Endothelial cell (in vitro differentiated cells): ENCODE data around the gene SPPL2A. TPM values are rescaled to one million over a fixed set of nuclear protein-coding genes. Genes with fewer than 3 reads are reported as not detected.

Experiments used
- DNase-seq: peaks from one replicate; pipeline ENCODE4 v3.0.0; 2021; ENCODE audit warnings: low spot score
- H3K27ac Mint-ChIP-seq: one replicate; pipeline ENCODE4 v1.8.0; 2021; ENCODE audit warnings: mixed read lengths, inconsistent platforms; ENCODE audit not compliant: unreplicated experiment
- H3K27me3 Mint-ChIP-seq: one replicate; pipeline ENCODE4 v1.8.0; 2021; ENCODE audit warnings: mild to moderate bottlenecking, moderate library complexity, mixed read lengths, inconsistent platforms; ENCODE audit not compliant: unreplicated experiment
- H3K36me3 Mint-ChIP-seq: one replicate; pipeline ENCODE4 v1.8.0; 2021; ENCODE audit warnings: mild to moderate bottlenecking, low read depth, mixed read lengths, inconsistent platforms; ENCODE audit not compliant: unreplicated experiment
- H3K4me1 Mint-ChIP-seq: one replicate; pipeline ENCODE4 v1.8.0; 2021; ENCODE audit warnings: mild to moderate bottlenecking, mixed read lengths, inconsistent platforms; ENCODE audit not compliant: unreplicated experiment
- H3K4me3 Mint-ChIP-seq: one replicate; pipeline ENCODE4 v1.8.0; 2021; ENCODE audit warnings: mild to moderate bottlenecking, mixed read lengths, inconsistent platforms; ENCODE audit not compliant: unreplicated experiment
- H3K9me3 Mint-ChIP-seq: one replicate; pipeline ENCODE4 v1.8.0; 2021; ENCODE audit warnings: mixed read lengths, inconsistent platforms; ENCODE audit not compliant: unreplicated experiment
- CTCF ChIP-seq: fragments of 200-600 bp; sonication (generic); IDR thresholded peaks from one replicate; pipeline ENCODE4 v1.5.0; 2021; ENCODE audit warnings: antibody characterized with exemption; ENCODE audit not compliant: unreplicated experiment
- total RNA-seq: library from RNA; stranded (reverse); fragmentation: NEBNext Ultra II Directional; extraction: Animal tissue kit (Norgen Biotek cat#: 25700); gene quantifications from one replicate; pipeline ENCODE4 v1.2.1, GENCODE V29; 2021; ENCODE audit not compliant: unreplicated experiment

SPPL2A gene
- total RNA-seq, 1 donor from 2014 or later, result 62.2 TPM

- H3K9me3 Mint-ChIP-seq, result no peaks in the 10 kb centered on the region
- peaks cover 17% of the 10 kb centered on the region for H3K27me3 Mint-ChIP-seq
- no peak for TF ChIP-seq CTCF
- peak overlapping the region; percentile 80 for H3K27ac Mint-ChIP-seq
- peak overlapping the region; percentile 98 for H3K4me3 Mint-ChIP-seq
- DNase-seq, result no peak
- H3K4me1 Mint-ChIP-seq, result peaks cover 14% of the 10 kb centered on the region
- peaks cover 10% of the 10 kb centered on the region for H3K36me3 Mint-ChIP-seq
Measured at GRCh38 chr15:50685191-50685975, 80.1 kb downstream of the SPPL2A start.

- H3K4me1 Mint-ChIP-seq, result peaks cover 5% of the 10 kb centered on the region
- no peaks in the 10 kb centered on the region for H3K9me3 Mint-ChIP-seq
- no peak for TF ChIP-seq CTCF
- no peak overlapping the region for H3K27ac Mint-ChIP-seq
- H3K36me3 Mint-ChIP-seq, result peaks cover 4% of the 10 kb centered on the region
- H3K27me3 Mint-ChIP-seq, result peaks cover 10% of the 10 kb centered on the region
- no peak overlapping the region for H3K4me3 Mint-ChIP-seq
- DNase-seq, result no peak
Measured at GRCh38 chr15:50681467-50681866, 84.0 kb downstream of the SPPL2A start.

- Mint-ChIP-seq H3K9me3 (no peaks in the 10 kb centered on the region), H3K4me3 (no peak overlapping the region)
- no peak for DNase-seq
Measured at GRCh38 chr15:50676799-50677483, 88.6 kb downstream of the SPPL2A start.

GRCh38 chr15:50675535-50676144 is 89.9 kb downstream of the SPPL2A start:
- Mint-ChIP-seq H3K27ac (no peak overlapping the region), H3K4me1 (no peaks in the 10 kb centered on the region)
- TF ChIP-seq CTCF, result peak; percentile 98

More at GRCh38 chr15:50676799-50677483, 88.6 kb downstream of the SPPL2A start:
- no peak overlapping the region for H3K27ac Mint-ChIP-seq
- no peaks in the 10 kb centered on the region for H3K36me3 Mint-ChIP-seq
- no peaks in the 10 kb centered on the region for H3K27me3 Mint-ChIP-seq
- TF ChIP-seq CTCF, result no peak
- no peaks in the 10 kb centered on the region for H3K4me1 Mint-ChIP-seq

More at GRCh38 chr15:50675535-50676144, 89.9 kb downstream of the SPPL2A start:
- Mint-ChIP-seq H3K4me3 (no peak overlapping the region), H3K9me3 (no peaks in the 10 kb centered on the region), H3K27me3 (no peaks in the 10 kb centered on the region), H3K36me3 (no peaks in the 10 kb centered on the region)
- DNase-seq, result no peak
